Measurements from ENCODE around the gene NPTX1.

NPTX1 gene

GRCh38 chr17:80457236-80457856 is 19.1 kb downstream of the NPTX1 start:
- Histone ChIP-seq H3K9me3 (ENCODE audit: insufficient read depth, low read length, severe bottlenecking) (no peaks in the 10 kb centered on the region), H3K27ac (ENCODE audit: low read length) (no peak overlapping the region), H3K79me2 (ENCODE audit: insufficient read depth, low read length) (peaks cover 7% of the 10 kb centered on the region), H3K4me2 (ENCODE audit: insufficient read depth, low read length) (no peak overlapping the region), H3K27me3 (ENCODE audit: insufficient read depth, low read length, poor library complexity) (no peaks in the 10 kb centered on the region), H3K36me3 (ENCODE audit: insufficient read depth, low read length) (no peaks in the 10 kb centered on the region; the same call in 1 of the 2 replicates), H3K4me1 (ENCODE audit: insufficient read depth, low read length) (peaks cover 23% of the 10 kb centered on the region), H4K20me1 (ENCODE audit: insufficient read depth, low read length) (no peaks in the 10 kb centered on the region), H3K4me3 (ENCODE audit: low read depth in 1 of 2, low read length in 2 of 2) (no peak overlapping the region), H2AFZ (ENCODE audit: low read depth, low read length) (no peak overlapping the region), H3K9ac (ENCODE audit: low read depth, low read length) (no peak overlapping the region)
- TF ChIP-seq EZH2 (IDR thresholded peaks at IDR 0.05; ENCODE audit: borderline replicate concordance, low read depth, low read length, severe bottlenecking): no peak
- TF ChIP-seq, protein P1, sequence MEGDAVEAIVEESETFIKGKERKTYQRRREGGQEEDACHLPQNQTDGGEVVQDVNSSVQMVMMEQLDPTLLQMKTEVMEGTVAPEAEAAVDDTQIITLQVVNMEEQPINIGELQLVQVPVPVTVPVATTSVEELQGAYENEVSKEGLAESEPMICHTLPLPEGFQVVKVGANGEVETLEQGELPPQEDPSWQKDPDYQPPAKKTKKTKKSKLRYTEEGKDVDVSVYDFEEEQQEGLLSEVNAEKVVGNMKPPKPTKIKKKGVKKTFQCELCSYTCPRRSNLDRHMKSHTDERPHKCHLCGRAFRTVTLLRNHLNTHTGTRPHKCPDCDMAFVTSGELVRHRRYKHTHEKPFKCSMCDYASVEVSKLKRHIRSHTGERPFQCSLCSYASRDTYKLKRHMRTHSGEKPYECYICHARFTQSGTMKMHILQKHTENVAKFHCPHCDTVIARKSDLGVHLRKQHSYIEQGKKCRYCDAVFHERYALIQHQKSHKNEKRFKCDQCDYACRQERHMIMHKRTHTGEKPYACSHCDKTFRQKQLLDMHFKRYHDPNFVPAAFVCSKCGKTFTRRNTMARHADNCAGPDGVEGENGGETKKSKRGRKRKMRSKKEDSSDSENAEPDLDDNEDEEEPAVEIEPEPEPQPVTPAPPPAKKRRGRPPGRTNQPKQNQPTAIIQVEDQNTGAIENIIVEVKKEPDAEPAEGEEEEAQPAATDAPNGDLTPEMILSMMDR (IDR thresholded peaks at IDR 0.05; ENCODE audit: borderline replicate concordance, extremely low read depth, low read length, poor library complexity, severe bottlenecking): no peak
- DNase-seq: no peak
- no peak for ATAC-seq (ENCODE audit: insufficient read depth, low read depth)

GRCh38 chr17:80456465-80457235 is 19.8 kb downstream of the NPTX1 start:
- H4K20me1 ChIP-seq (ENCODE audit: insufficient read depth, low read length): no peaks in the 10 kb centered on the region

DNA sequence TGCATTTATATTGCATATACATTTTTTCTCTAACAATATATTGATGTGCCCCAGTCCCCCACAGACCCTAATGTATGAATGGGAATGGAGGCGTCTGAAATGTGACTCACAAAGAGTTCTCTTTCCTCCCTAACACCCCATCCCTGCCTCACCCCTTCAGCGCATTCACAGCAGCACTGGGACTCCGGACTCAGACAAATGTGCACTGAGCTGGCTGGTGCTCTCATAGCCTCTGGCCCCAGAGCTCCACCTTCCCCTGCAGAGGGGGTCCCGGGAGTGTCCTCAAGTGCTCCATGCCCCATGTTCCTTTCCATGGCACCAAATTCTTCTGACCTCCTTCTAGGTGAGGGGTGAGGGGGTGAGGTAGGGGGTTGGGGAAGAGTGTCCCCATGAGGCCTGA is 20.6 kb downstream of the NPTX1 start:
- Histone ChIP-seq H4K20me1 (ENCODE audit: insufficient read depth, low read length) (no peaks in the 10 kb centered on the region), H3K27me3 (ENCODE audit: insufficient read depth, low read length, poor library complexity) (no peaks in the 10 kb centered on the region), H2AFZ (ENCODE audit: low read depth, low read length) (no peak overlapping the region), H3K9ac (ENCODE audit: low read depth, low read length) (peak overlapping the region; percentile 96), H3K4me2 (ENCODE audit: insufficient read depth, low read length) (peak overlapping the region; percentile 65), H3K27ac (ENCODE audit: low read length) (peak overlapping the region; percentile 97), H3K4me3 (ENCODE audit: low read depth in 1 of 2, low read length in 2 of 2) (peak overlapping the region; percentile 62 to 82; a peak in 2 of 4 replicates), H3K4me1 (ENCODE audit: insufficient read depth, low read length) (peaks cover 23% of the 10 kb centered on the region), H3K9me3 (ENCODE audit: insufficient read depth, low read length, severe bottlenecking) (no peaks in the 10 kb centered on the region), H3K79me2 (ENCODE audit: insufficient read depth, low read length) (peaks cover 7% of the 10 kb centered on the region), H3K36me3 (ENCODE audit: insufficient read depth, low read length) (no peaks in the 10 kb centered on the region; the same call in 1 of the 2 replicates)
- no peak for DNase-seq
- ATAC-seq (ENCODE audit: insufficient read depth, low read depth): no peak
- no peak for TF ChIP-seq EZH2 (IDR thresholded peaks at IDR 0.05; ENCODE audit: borderline replicate concordance, low read depth, low read length, severe bottlenecking)
- TF ChIP-seq, protein P1 (IDR thresholded peaks at IDR 0.05; ENCODE audit: borderline replicate concordance, extremely low read depth, low read length, poor library complexity, severe bottlenecking): no peak

More at GRCh38 chr17:80456465-80457235, 19.8 kb downstream of the NPTX1 start:
- ATAC-seq (ENCODE audit: insufficient read depth, low read depth): no peak
- Histone ChIP-seq H3K27ac (ENCODE audit: low read length) (no peak overlapping the region), H3K9ac (ENCODE audit: low read depth, low read length) (no peak overlapping the region), H3K79me2 (ENCODE audit: insufficient read depth, low read length) (peaks cover 7% of the 10 kb centered on the region), H3K36me3 (ENCODE audit: insufficient read depth, low read length) (no peaks in the 10 kb centered on the region; the same call in 1 of the 2 replicates), H2AFZ (ENCODE audit: low read depth, low read length) (no peak overlapping the region), H3K4me1 (ENCODE audit: insufficient read depth, low read length) (peaks cover 23% of the 10 kb centered on the region), H3K27me3 (ENCODE audit: insufficient read depth, low read length, poor library complexity) (no peaks in the 10 kb centered on the region), H3K9me3 (ENCODE audit: insufficient read depth, low read length, severe bottlenecking) (no peaks in the 10 kb centered on the region), H3K4me2 (ENCODE audit: insufficient read depth, low read length) (no peak overlapping the region), H3K4me3 (ENCODE audit: low read depth in 1 of 2, low read length in 2 of 2) (no peak overlapping the region)
- DNase-seq: no peak
- TF ChIP-seq, protein P1 (IDR thresholded peaks at IDR 0.05; ENCODE audit: borderline replicate concordance, extremely low read depth, low read length, poor library complexity, severe bottlenecking): no peak
- no peak for TF ChIP-seq EZH2 (IDR thresholded peaks at IDR 0.05; ENCODE audit: borderline replicate concordance, low read depth, low read length, severe bottlenecking)
